MM.1S (cell line): Measurements from ENCODE around the gene KRT10.

ENCODE experiments used
- EZH2 ChIP-seq: fragments of 300-600 bp; sonication (generic); optimal IDR thresholded peaks from 2 replicates; pipeline ENCODE3; 2017; ENCODE audit warnings: low read depth, mild to moderate bottlenecking, antibody characterized with exemption, low read length, mixed read lengths
- TF ChIP-seq, protein P1 (sequence below): fragments of 300-600 bp; sonication (generic); IDR thresholded peaks from 2 replicates; pipeline ENCODE4 v1.5.1; 2016; ENCODE audit warnings: antibody characterized with exemption, low read length, mixed read lengths

- no peak for TF ChIP-seq EZH2
- TF ChIP-seq, protein P1, sequence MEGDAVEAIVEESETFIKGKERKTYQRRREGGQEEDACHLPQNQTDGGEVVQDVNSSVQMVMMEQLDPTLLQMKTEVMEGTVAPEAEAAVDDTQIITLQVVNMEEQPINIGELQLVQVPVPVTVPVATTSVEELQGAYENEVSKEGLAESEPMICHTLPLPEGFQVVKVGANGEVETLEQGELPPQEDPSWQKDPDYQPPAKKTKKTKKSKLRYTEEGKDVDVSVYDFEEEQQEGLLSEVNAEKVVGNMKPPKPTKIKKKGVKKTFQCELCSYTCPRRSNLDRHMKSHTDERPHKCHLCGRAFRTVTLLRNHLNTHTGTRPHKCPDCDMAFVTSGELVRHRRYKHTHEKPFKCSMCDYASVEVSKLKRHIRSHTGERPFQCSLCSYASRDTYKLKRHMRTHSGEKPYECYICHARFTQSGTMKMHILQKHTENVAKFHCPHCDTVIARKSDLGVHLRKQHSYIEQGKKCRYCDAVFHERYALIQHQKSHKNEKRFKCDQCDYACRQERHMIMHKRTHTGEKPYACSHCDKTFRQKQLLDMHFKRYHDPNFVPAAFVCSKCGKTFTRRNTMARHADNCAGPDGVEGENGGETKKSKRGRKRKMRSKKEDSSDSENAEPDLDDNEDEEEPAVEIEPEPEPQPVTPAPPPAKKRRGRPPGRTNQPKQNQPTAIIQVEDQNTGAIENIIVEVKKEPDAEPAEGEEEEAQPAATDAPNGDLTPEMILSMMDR: no peak
Measured at GRCh38 chr17:40824015-40824832, 1.8 kb upstream of the KRT10 start.
